GM12801 (cell line): ENCODE measurements around the gene ACTG1.

Experiments
- CTCF ChIP-seq: IDR thresholded peaks from one replicate; pipeline ENCODE4 v1.5.1; 2011; ENCODE audit warnings: control low read depth; ENCODE audit not compliant: insufficient read length; ENCODE audit errors: extremely low read depth

The ACTG1 gene

GRCh38 chr17:81487089-81487486, 25.5 kb downstream of the ACTG1 start:
- TF ChIP-seq CTCF, result no peak

GRCh38 chr17:81486199-81486810, 26.3 kb downstream of the ACTG1 start:
- TF ChIP-seq CTCF, result no peak

- TF ChIP-seq CTCF, result no peak
Observed at GRCh38 chr17:81484195-81484979, 28.2 kb downstream of the ACTG1 start.

- TF ChIP-seq CTCF, result no peak
Observed at GRCh38 chr17:81483862-81484194, 28.8 kb downstream of the ACTG1 start.

- no peak for TF ChIP-seq CTCF
Observed at GRCh38 chr17:81483085-81483861, 29.3 kb downstream of the ACTG1 start.

- TF ChIP-seq CTCF, result no peak
Observed at GRCh38 chr17:81482673-81483072, 29.9 kb downstream of the ACTG1 start.

GRCh38 chr17:81481815-81482505, 30.6 kb downstream of the ACTG1 start:
- TF ChIP-seq CTCF, result no peak
